Mammary epithelial cell (primary cell): Measurements from ENCODE around the gene AGAP1.

Source experiments
- EZH2 ChIP-seq: IDR thresholded peaks from 2 replicates; pipeline ENCODE4 v1.6.1; 2012; ENCODE audit warnings: low read length, inconsistent platforms, borderline replicate concordance
- TF ChIP-seq, protein P1 (sequence below), 2 donors: IDR thresholded peaks in 1 of 2; conservative IDR thresholded peaks in 1 of 2; 2 replicates each; pipeline ENCODE4 v1.5.1; 2011 to 2012; ENCODE audit warnings: inconsistent platforms in 2 of 2, low read length in 2 of 2, mild to moderate bottlenecking in 2 of 2, control low read depth in 1 of 2, low read depth in 1 of 2; ENCODE audit not compliant: insufficient read depth in 1 of 2; ENCODE audit errors: extremely low read depth in 1 of 2

DNA sequence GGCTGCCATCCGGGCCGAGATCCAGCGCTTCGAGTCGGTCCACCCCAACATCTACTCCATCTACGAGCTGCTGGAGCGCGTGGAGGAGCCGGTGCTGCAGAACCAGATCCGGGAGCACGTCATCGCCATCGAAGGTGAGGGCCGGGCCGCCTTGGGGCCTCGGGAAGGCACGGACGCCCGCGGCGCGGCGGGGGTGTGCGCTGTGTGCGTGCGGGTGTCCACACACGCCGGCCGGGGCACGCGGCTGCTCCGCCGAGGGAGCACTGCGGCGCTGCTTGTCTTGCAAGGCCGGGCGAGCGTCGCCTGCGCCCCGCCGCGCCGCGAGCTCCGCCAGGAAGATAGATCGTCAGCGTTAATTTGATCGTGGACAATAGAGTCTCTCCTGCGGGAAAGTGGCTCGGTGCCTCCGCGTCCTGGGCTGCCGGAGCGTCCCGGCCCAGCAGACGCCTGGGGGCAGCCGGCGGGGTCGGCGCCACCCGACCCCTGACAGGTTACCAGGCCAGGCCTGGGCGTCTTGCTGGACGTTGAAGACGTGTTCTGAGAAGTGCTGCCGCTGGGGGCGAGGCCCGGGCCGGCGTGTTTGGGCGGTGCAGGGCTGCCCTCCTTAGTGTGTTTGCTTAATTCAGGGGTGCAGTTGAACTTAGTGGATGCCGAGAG, 1.0 kb downstream of the AGAP1 start:
- TF ChIP-seq, protein P1, sequence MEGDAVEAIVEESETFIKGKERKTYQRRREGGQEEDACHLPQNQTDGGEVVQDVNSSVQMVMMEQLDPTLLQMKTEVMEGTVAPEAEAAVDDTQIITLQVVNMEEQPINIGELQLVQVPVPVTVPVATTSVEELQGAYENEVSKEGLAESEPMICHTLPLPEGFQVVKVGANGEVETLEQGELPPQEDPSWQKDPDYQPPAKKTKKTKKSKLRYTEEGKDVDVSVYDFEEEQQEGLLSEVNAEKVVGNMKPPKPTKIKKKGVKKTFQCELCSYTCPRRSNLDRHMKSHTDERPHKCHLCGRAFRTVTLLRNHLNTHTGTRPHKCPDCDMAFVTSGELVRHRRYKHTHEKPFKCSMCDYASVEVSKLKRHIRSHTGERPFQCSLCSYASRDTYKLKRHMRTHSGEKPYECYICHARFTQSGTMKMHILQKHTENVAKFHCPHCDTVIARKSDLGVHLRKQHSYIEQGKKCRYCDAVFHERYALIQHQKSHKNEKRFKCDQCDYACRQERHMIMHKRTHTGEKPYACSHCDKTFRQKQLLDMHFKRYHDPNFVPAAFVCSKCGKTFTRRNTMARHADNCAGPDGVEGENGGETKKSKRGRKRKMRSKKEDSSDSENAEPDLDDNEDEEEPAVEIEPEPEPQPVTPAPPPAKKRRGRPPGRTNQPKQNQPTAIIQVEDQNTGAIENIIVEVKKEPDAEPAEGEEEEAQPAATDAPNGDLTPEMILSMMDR (conservative IDR thresholded peaks at IDR 0.05 in 1 of 2, IDR thresholded peaks at IDR 0.05 in 1 of 2; ENCODE audit: extremely low read depth in 1 of 2, insufficient read depth in 1 of 2, low read depth in 1 of 2, low read length in 2 of 2) = no peak
- no peak for TF ChIP-seq EZH2
